ENCODE measurements around the gene EFCAB13. TPM values are rescaled to one million over a fixed set of nuclear protein-coding genes. Genes with fewer than 3 reads are reported as not detected.

Gene EFCAB13
- total RNA-seq, 1 experiment from 2014 or later: not detected

GRCh38 chr17:47280072-47280811, 43.5 kb upstream of the EFCAB13 start:
- intact Hi-C loops (cut with micrococcal nuclease; ENCODE audit: unreplicated experiment): no loop called here

DNA sequence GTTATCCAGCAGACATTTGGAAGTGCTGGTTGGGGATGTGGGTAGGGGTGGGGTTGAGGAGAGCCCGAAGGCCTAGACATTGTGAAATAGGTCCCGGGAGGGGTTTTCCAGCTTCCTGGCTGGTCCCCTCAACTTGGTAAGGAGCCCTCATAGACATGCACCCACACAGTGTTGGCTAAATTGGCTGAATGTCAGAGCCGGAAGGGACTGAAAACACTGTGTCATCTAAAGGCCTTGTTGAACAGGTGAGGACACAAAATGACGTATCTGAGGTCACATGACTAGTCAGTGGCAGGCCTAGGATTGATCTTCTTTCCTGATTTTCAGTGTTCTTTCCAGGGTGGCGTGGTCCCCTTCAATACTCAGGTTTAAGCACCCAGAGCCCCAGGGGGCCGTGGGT, 42.5 kb upstream of the EFCAB13 start:
- Histone ChIP-seq H3K36me3 (ENCODE audit: insufficient read depth, low read length, poor library complexity, severe bottlenecking) (no peaks in the 10 kb centered on the region), H3K27ac (ENCODE audit: low read depth, low read length, poor library complexity, severe bottlenecking) (no peak overlapping the region), H3K4me3 (ENCODE audit: low read depth, low read length, poor library complexity, severe bottlenecking) (no peak overlapping the region), H3K9me3 (ENCODE audit: low read depth, low read length, poor library complexity, severe bottlenecking) (no peaks in the 10 kb centered on the region), H3K4me1 (ENCODE audit: insufficient read depth, low read length, poor library complexity, severe bottlenecking) (no peaks in the 10 kb centered on the region), H3K27me3 (replicated peaks; ENCODE audit: insufficient read depth, low read depth, low read length, poor library complexity) (no peaks in the 10 kb centered on the region)
- no TSS peak for BruUV-seq (replicated peaks)
- CTCF ChIA-PET: no interaction called here
- POLR2A ChIA-PET (ENCODE audit: low non-redundant PET): no interaction called here
- intact Hi-C loops (cut with micrococcal nuclease; ENCODE audit: unreplicated experiment): no loop called here
- TF ChIP-seq EZH2 (IDR thresholded peaks at IDR 0.05; ENCODE audit: borderline replicate concordance, low read depth, low read length, poor library complexity, severe bottlenecking): no peak
- TF ChIP-seq, protein P1, sequence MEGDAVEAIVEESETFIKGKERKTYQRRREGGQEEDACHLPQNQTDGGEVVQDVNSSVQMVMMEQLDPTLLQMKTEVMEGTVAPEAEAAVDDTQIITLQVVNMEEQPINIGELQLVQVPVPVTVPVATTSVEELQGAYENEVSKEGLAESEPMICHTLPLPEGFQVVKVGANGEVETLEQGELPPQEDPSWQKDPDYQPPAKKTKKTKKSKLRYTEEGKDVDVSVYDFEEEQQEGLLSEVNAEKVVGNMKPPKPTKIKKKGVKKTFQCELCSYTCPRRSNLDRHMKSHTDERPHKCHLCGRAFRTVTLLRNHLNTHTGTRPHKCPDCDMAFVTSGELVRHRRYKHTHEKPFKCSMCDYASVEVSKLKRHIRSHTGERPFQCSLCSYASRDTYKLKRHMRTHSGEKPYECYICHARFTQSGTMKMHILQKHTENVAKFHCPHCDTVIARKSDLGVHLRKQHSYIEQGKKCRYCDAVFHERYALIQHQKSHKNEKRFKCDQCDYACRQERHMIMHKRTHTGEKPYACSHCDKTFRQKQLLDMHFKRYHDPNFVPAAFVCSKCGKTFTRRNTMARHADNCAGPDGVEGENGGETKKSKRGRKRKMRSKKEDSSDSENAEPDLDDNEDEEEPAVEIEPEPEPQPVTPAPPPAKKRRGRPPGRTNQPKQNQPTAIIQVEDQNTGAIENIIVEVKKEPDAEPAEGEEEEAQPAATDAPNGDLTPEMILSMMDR (conservative IDR thresholded peaks at IDR 0.05; ENCODE audit: low read depth, low read length): no peak
- DNase-seq (ENCODE audit: low spot score): no peak

More at GRCh38 chr17:47280072-47280811, 43.5 kb upstream of the EFCAB13 start:
- ChIA-PET CTCF (no interaction called here), POLR2A (ENCODE audit: low non-redundant PET) (no interaction called here)
- Histone ChIP-seq H3K9me3 (ENCODE audit: low read depth, low read length, poor library complexity, severe bottlenecking) (no peaks in the 10 kb centered on the region), H3K27ac (ENCODE audit: low read depth, low read length, poor library complexity, severe bottlenecking) (no peak overlapping the region), H3K27me3 (replicated peaks; ENCODE audit: insufficient read depth, low read depth, low read length, poor library complexity) (no peaks in the 10 kb centered on the region), H3K4me1 (ENCODE audit: insufficient read depth, low read length, poor library complexity, severe bottlenecking) (peaks cover 4% of the 10 kb centered on the region), H3K36me3 (ENCODE audit: insufficient read depth, low read length, poor library complexity, severe bottlenecking) (no peaks in the 10 kb centered on the region), H3K4me3 (ENCODE audit: low read depth, low read length, poor library complexity, severe bottlenecking) (no peak overlapping the region)
- BruUV-seq (replicated peaks): no TSS peak
- peak; percentile 65 for DNase-seq (ENCODE audit: low spot score)
- TF ChIP-seq, protein P1 (conservative IDR thresholded peaks at IDR 0.05; ENCODE audit: low read depth, low read length): no peak
- no peak for TF ChIP-seq EZH2 (IDR thresholded peaks at IDR 0.05; ENCODE audit: borderline replicate concordance, low read depth, low read length, poor library complexity, severe bottlenecking)

GRCh38 chr17:47285003-47285402, 38.8 kb upstream of the EFCAB13 start:
- Histone ChIP-seq H3K4me1 (ENCODE audit: insufficient read depth, low read length, poor library complexity, severe bottlenecking) (no peaks in the 10 kb centered on the region), H3K27me3 (replicated peaks; ENCODE audit: insufficient read depth, low read depth, low read length, poor library complexity) (no peaks in the 10 kb centered on the region), H3K4me3 (ENCODE audit: low read depth, low read length, poor library complexity, severe bottlenecking) (no peak overlapping the region), H3K36me3 (ENCODE audit: insufficient read depth, low read length, poor library complexity, severe bottlenecking) (no peaks in the 10 kb centered on the region), H3K9me3 (ENCODE audit: low read depth, low read length, poor library complexity, severe bottlenecking) (no peaks in the 10 kb centered on the region), H3K27ac (ENCODE audit: low read depth, low read length, poor library complexity, severe bottlenecking) (no peak overlapping the region)
- ChIA-PET POLR2A (ENCODE audit: low non-redundant PET) (no interaction called here), CTCF (no interaction called here)
- no peak for TF ChIP-seq EZH2 (IDR thresholded peaks at IDR 0.05; ENCODE audit: borderline replicate concordance, low read depth, low read length, poor library complexity, severe bottlenecking)
- TF ChIP-seq, protein P1 (conservative IDR thresholded peaks at IDR 0.05; ENCODE audit: low read depth, low read length): no peak
- intact Hi-C loops (cut with micrococcal nuclease; ENCODE audit: unreplicated experiment): no loop called here
- no peak for DNase-seq (ENCODE audit: low spot score)
- no TSS peak for BruUV-seq (replicated peaks)
